H1 (cell line): ENCODE results near the gene ARHGAP26.

ENCODE experiments used
- ATF3 ChIP-seq: IDR thresholded peaks from 2 replicates; pipeline ENCODE4 v1.6.1; 2011; ENCODE audit warnings: low read depth, mild to moderate bottlenecking, low read length; ENCODE audit not compliant: insufficient read depth
- CBX5 ChIP-seq: fragments of 300-800, 300-1000 bp; sonication (generic); IDR thresholded peaks from 2 replicates; pipeline ENCODE4 v1.7.1; 2016; ENCODE audit warnings: antibody characterized with exemption, low read length, low read depth
- CBX8 ChIP-seq: fragments of 300-800, 300-1000 bp; sonication (generic); IDR thresholded peaks from 2 replicates; pipeline ENCODE4 v1.7.1; 2016; ENCODE audit warnings: low read depth, low read length, borderline replicate concordance
- CEBPB ChIP-seq: IDR thresholded peaks from 2 replicates; pipeline ENCODE4 v1.6.1; 2012; ENCODE audit warnings: low read depth, low read length
- CREB1 ChIP-seq: IDR thresholded peaks from 2 replicates; pipeline ENCODE4 v1.6.1; 2012; ENCODE audit warnings: inconsistent platforms
- CTCF ChIP-seq, 3 experiments: IDR thresholded peaks; 1 replicate in 2 of 3; 2 replicates in 1 of 3; pipeline versions ENCODE4 v1.5.1 to v1.6.1; 2011; ENCODE audit warnings: low read length in 3 of 3, mild to moderate bottlenecking in 3 of 3, inconsistent platforms in 2 of 3, low read depth in 1 of 3, moderate library complexity in 1 of 3; ENCODE audit not compliant: insufficient read depth in 1 of 3; ENCODE audit errors: control extremely low read depth in 1 of 3
- POLR2A ChIP-seq, 2 experiments: IDR thresholded peaks; 1 replicate in 1 of 2; 2 replicates in 1 of 2; pipeline ENCODE4 v1.6.1; 2011; ENCODE audit warnings: low read depth in 2 of 2, low read length in 2 of 2, mild to moderate bottlenecking in 2 of 2; ENCODE audit errors: control extremely low read depth in 1 of 2
- POLR2AphosphoS5 ChIP-seq: IDR thresholded peaks from 2 replicates; pipeline ENCODE4 v1.6.1; 2011; ENCODE audit warnings: low read depth, low read length
- RAD21 ChIP-seq, 2 experiments: IDR thresholded peaks in 1 of 2; conservative IDR thresholded peaks in 1 of 2; 2 replicates each; pipeline ENCODE4 v1.6.1; 2011; ENCODE audit warnings: low read depth in 2 of 2, low read length in 2 of 2, improper control_type of control experiment in 1 of 2, inconsistent platforms in 1 of 2, mild to moderate bottlenecking in 1 of 2, moderate library complexity in 1 of 2
- RNF2 ChIP-seq: fragments of 200-900, 300-1000 bp; sonication (generic); IDR thresholded peaks from 2 replicates; pipeline ENCODE4 v1.7.1; 2016; ENCODE audit warnings: borderline replicate concordance, low read depth, mild to moderate bottlenecking, antibody characterized with exemption, low read length; ENCODE audit not compliant: poor library complexity, severe bottlenecking; ENCODE audit errors: missing control alignments
- SIX5 ChIP-seq: IDR thresholded peaks from 2 replicates; pipeline ENCODE4 v1.6.1; 2011; ENCODE audit warnings: mild to moderate bottlenecking, low read depth, low read length
- SP1 ChIP-seq: IDR thresholded peaks from 2 replicates; pipeline ENCODE4 v1.6.1; 2011; ENCODE audit warnings: low read depth, low read length
- SRF ChIP-seq: IDR thresholded peaks from 2 replicates; pipeline ENCODE4 v1.6.1; 2011; ENCODE audit warnings: mild to moderate bottlenecking, low read depth, low read length, moderate library complexity
- YY1 ChIP-seq: IDR thresholded peaks from 2 replicates; pipeline ENCODE4 v1.6.1; 2011; ENCODE audit warnings: low read depth, mild to moderate bottlenecking, low read length

DNA sequence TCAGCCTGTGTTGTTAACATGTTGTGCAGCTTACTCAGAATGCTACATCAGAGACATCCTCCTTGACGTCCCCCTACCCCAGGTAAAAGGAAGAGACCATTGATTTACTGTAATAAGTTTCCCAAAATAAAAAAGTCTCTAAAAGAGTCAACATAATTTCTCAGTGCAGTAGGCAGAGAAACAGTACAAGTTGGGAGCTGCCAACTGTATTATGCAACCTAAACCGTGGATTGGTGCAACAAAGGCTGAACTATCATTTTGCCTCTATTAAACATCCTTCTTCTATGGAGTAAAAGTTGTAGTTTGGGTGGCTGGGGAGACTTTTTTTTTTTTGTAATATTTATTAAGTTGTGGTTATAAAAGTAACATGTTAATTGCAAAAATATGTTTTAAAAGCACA, 425.3 kb downstream of the ARHGAP26 start:
- no peak for TF ChIP-seq POLR2A (IDR thresholded peaks at IDR 0.05; ENCODE audit: control extremely low read depth in 1 of 2, low read depth in 2 of 2, low read length in 2 of 2)
- TF ChIP-seq RAD21 (IDR thresholded peaks at IDR 0.05 in 1 of 2, conservative IDR thresholded peaks at IDR 0.05 in 1 of 2; ENCODE audit: low read depth in 2 of 2, low read length in 2 of 2) = no peak
- no peak for TF ChIP-seq CTCF (IDR thresholded peaks at IDR 0.05; ENCODE audit: control extremely low read depth in 1 of 3, insufficient read depth in 1 of 3, low read depth in 1 of 3, low read length in 3 of 3)
- TF ChIP-seq SIX5 = no peak
- TF ChIP-seq CEBPB = no peak
- no peak for TF ChIP-seq YY1
- no peak for TF ChIP-seq SRF
- TF ChIP-seq SP1 = no peak
- TF ChIP-seq ATF3 = no peak
- TF ChIP-seq POLR2AphosphoS5 = no peak
- TF ChIP-seq RNF2 = no peak
- no peak for TF ChIP-seq CBX5
- no peak for TF ChIP-seq CREB1
- no peak for TF ChIP-seq CBX8
